Nephron progenitor cell (in vitro differentiated cells): ENCODE results near the gene NAT9.
A peak's percentile ranks its signal among the peaks of the same experiment; 100 is the strongest.

Experiments used
- DNase-seq: peaks from one replicate; pipeline ENCODE4 v3.0.0; 2021
- H3K27ac Mint-ChIP-seq: 2 replicates; pipeline ENCODE4 v1.8.0; 2021; ENCODE audit warnings: mild to moderate bottlenecking, moderate library complexity, mixed read lengths
- H3K27me3 Mint-ChIP-seq: 2 replicates; pipeline ENCODE4 v1.8.0; 2021; ENCODE audit warnings: mild to moderate bottlenecking, low read depth, mixed read lengths; ENCODE audit not compliant: poor library complexity
- H3K36me3 Mint-ChIP-seq: 2 replicates; pipeline ENCODE4 v1.8.0; 2021; ENCODE audit warnings: low read depth, mixed read lengths
- H3K4me1 Mint-ChIP-seq: 2 replicates; pipeline ENCODE4 v1.8.0; 2021; ENCODE audit warnings: mixed read lengths
- H3K4me3 Mint-ChIP-seq: 2 replicates; pipeline ENCODE4 v1.8.0; 2021; ENCODE audit warnings: mild to moderate bottlenecking, moderate library complexity, mixed read lengths
- H3K9me3 Mint-ChIP-seq: 2 replicates; pipeline ENCODE4 v1.8.0; 2021; ENCODE audit warnings: mild to moderate bottlenecking, moderate library complexity, mixed read lengths
- TF ChIP-seq, protein P1 (sequence below): fragments of 200-600 bp; sonication (generic); IDR thresholded peaks from 2 replicates; pipeline ENCODE4 v1.5.0; 2021; ENCODE audit warnings: antibody characterized with exemption

The NAT9 gene

DNA sequence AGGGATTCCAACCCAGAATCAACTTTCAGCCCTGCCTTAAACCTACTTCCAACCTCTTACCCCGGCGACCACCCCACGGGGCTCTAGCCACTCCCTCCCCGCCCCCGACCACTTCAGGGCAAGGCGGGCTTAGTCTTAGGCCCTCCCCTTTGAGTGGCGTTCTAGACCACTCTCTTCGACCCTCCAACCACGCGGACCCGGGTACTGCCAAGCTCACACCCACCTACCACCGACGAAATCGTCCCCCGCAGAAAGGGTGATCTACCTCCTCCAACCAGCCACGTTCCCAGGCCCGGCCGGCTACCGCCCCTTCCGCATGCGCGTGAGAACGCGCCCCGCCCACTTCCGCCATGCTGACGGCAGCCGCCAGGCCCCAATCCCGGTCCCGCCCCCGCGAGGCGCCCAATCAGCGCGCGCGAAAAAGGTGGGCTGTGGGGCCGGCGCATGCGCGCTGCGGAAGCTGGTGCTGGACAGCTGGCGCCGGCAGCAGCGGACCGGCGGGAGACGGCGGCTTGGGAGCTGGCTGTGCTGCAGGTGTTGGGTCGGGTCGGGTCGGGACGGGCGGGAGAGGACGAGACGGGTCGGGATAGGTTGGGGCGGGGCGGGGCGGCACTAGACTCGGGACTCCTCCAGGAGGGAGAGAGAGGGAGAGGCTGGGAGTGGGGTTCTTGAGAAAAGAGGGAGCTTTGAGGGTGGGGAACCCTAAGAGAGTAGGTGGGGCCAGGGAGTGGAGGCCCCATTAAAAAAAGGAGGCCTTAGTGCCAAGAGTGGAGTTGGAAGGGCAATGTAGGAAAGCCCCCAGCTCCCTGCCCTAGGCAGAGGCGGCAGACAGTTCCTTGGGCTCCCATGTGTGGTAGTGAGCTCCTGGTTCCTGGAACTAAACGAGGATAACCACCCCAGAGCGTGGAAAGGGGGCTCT is at the start of gene NAT9:
NAT9 (minus strand) TSS at position 302 of the 919 bp plus-strand sequence. CDS start 647 bp downstream, outside the sequence.
- TF ChIP-seq, protein P1, sequence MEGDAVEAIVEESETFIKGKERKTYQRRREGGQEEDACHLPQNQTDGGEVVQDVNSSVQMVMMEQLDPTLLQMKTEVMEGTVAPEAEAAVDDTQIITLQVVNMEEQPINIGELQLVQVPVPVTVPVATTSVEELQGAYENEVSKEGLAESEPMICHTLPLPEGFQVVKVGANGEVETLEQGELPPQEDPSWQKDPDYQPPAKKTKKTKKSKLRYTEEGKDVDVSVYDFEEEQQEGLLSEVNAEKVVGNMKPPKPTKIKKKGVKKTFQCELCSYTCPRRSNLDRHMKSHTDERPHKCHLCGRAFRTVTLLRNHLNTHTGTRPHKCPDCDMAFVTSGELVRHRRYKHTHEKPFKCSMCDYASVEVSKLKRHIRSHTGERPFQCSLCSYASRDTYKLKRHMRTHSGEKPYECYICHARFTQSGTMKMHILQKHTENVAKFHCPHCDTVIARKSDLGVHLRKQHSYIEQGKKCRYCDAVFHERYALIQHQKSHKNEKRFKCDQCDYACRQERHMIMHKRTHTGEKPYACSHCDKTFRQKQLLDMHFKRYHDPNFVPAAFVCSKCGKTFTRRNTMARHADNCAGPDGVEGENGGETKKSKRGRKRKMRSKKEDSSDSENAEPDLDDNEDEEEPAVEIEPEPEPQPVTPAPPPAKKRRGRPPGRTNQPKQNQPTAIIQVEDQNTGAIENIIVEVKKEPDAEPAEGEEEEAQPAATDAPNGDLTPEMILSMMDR = no peak
- no peaks in the 10 kb centered on the region for H3K27me3 Mint-ChIP-seq
- no peaks in the 10 kb centered on the region for H3K9me3 Mint-ChIP-seq
- H3K36me3 Mint-ChIP-seq = peaks cover 19% of the 10 kb centered on the region
- H3K27ac Mint-ChIP-seq = peak within 1 kb of the TSS; percentile 95
- DNase-seq = peak; percentile 100
- peaks cover 36% of the 10 kb centered on the region for H3K4me1 Mint-ChIP-seq
- peak within 1 kb of the TSS; percentile 99 for H3K4me3 Mint-ChIP-seq

DNA sequence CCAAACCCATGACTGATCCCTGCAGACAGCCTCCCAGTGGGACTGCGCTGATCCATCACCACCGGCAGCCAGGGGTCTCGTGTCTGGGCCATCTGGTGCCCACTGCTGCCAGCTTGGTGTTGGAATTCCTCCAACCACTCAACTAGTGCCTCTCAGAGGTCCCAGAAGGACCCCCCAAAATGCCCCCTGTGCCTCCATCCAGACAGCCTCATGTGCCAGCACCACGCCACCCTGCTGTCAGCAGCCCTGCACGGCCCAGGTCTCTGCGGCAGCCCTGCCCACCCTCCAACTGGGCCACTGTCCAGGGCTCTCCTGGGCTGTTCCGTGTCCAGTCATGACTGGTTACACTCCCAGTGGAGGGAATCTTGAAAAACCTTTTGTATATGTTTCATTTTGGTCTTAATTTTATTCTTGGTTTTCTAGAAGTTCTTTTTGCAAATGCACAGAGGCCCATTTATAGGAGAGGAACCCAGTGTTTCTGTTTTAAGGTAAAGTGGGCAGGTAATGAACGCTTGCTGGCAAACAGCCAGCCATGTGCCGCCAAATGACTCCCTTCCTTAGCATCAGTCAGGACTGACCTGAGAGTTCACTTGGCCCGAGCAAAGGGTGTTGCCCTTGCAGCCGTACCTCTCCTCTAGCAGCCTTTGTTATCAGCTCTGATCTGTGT is 48.9 kb upstream of the NAT9 start:
- no peak overlapping the region for H3K4me3 Mint-ChIP-seq
- no peaks in the 10 kb centered on the region for H3K9me3 Mint-ChIP-seq
- no peak overlapping the region for H3K27ac Mint-ChIP-seq
- H3K36me3 Mint-ChIP-seq = peaks cover 4% of the 10 kb centered on the region
- H3K4me1 Mint-ChIP-seq = peaks cover 78% of the 10 kb centered on the region
- no peak for DNase-seq
- TF ChIP-seq, protein P1 = no peak
- peaks cover 6% of the 10 kb centered on the region for H3K27me3 Mint-ChIP-seq

DNA sequence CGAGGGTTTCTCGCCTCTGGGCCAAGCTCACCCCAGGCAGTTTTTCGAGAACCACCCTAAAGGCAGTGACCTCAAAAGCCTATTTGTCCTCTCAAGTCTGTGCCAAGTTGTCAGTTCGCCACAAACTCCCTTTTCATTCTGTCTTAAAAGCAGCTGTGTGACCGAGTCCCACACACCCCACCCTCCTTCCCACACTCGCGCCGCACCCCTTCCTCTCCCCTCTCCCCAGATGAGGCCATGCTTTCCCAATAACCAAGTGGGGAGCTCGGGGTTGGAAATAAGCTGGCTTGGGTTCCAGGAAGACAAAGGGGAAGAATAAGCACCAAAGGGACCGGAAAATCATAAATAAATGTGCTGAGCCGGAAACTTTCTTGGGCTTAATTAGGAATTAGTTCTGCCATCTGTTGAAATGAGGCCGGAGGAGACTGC is 46.8 kb upstream of the NAT9 start:
- no peaks in the 10 kb centered on the region for H3K9me3 Mint-ChIP-seq
- TF ChIP-seq, protein P1 = no peak
- no peak overlapping the region for H3K27ac Mint-ChIP-seq
- H3K4me1 Mint-ChIP-seq = peaks cover 92% of the 10 kb centered on the region
- no peaks in the 10 kb centered on the region for H3K36me3 Mint-ChIP-seq
- no peak for DNase-seq
- peaks cover 4% of the 10 kb centered on the region for H3K27me3 Mint-ChIP-seq
- H3K4me3 Mint-ChIP-seq = peak overlapping the region; percentile 40

- H3K9me3 Mint-ChIP-seq = no peaks in the 10 kb centered on the region
- H3K4me1 Mint-ChIP-seq = peaks cover 92% of the 10 kb centered on the region
- TF ChIP-seq, protein P1 = no peak
- no peak overlapping the region for H3K4me3 Mint-ChIP-seq
- no peak for DNase-seq
- H3K27ac Mint-ChIP-seq = peak overlapping the region; percentile 48
- peaks cover 3% of the 10 kb centered on the region for H3K27me3 Mint-ChIP-seq
- no peaks in the 10 kb centered on the region for H3K36me3 Mint-ChIP-seq
Observed at GRCh38 chr17:74822335-74822938, 46.3 kb upstream of the NAT9 start.

DNA sequence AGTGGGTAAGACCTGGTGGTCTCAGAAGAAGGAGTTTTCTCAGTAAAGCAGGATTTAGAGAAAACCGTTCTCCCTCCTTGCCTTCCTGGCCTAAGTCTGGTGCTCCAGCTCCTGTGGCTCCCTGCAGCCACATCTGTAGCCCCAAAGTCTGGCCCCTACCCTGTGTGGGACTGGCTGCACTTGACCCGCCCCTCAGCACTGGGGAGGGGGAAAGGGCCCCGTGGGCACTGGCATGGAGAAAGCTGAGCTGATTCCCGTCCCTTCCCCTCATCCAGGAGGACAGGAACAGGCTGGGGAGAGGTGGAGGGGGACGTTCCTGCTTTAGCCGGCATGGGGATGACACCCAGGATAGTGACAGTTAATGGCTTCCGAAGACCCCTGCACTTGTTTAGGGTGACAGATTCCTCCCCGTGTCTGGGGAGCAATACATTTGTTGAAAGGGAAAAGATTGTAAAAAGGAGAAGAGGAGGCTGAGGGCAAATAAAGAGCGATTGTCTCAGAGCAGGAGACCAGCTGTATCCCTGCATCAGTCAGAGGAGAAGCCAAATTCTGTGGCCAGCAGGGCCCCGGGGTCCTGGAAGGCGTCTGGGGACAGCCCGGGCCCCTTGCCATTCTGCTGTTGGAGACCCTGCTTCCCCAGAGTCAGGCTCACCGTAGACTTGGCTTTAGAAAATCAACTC is 45.6 kb upstream of the NAT9 start:
- TF ChIP-seq, protein P1 = no peak
- Mint-ChIP-seq H3K36me3 (no peaks in the 10 kb centered on the region), H3K9me3 (no peaks in the 10 kb centered on the region), H3K27me3 (no peaks in the 10 kb centered on the region), H3K27ac (no peak overlapping the region), H3K4me1 (peaks cover 92% of the 10 kb centered on the region), H3K4me3 (peak overlapping the region; percentile 72)
- no peak for DNase-seq
